ENCODE data around the gene MFAP5.

The MFAP5 gene

DNA sequence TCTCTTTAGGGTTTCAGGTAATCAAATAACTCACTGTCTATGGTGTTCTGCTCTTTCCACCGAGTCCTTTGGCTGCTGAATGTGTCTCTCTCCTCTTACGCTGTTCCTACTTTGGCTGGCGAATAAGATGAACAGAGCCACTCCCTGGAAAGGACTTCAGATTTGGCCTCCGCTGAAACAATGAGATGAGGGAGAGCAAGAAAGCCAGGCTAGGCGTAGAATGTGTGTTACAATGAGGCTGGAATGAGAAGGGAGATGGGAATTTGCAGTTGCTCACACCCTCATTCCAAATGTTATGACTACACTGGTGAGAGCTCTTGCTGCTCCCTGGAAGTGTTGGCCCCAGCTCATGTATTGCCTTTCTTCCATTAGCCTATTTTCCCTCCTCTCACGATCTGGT, at the start of gene MFAP5:
MFAP5 (minus strand) TSS at position 234 of the 400 bp plus-strand sequence. CDS start 722 bp downstream, outside the sequence.
- Histone ChIP-seq H3K27me3 (ENCODE audit: insufficient read depth, low read depth, severe bottlenecking) (no peaks in the 10 kb centered on the region), H3K9me3 (ENCODE audit: severe bottlenecking) (no peaks in the 10 kb centered on the region), H3K4me3 (ENCODE audit: low read depth, low read length) (no peak within 1 kb of the TSS), H3K36me3 (no peaks in the 10 kb centered on the region), H3K27ac (no peak within 1 kb of the TSS)
- DNase-seq = no peak
- TF ChIP-seq, protein P1, sequence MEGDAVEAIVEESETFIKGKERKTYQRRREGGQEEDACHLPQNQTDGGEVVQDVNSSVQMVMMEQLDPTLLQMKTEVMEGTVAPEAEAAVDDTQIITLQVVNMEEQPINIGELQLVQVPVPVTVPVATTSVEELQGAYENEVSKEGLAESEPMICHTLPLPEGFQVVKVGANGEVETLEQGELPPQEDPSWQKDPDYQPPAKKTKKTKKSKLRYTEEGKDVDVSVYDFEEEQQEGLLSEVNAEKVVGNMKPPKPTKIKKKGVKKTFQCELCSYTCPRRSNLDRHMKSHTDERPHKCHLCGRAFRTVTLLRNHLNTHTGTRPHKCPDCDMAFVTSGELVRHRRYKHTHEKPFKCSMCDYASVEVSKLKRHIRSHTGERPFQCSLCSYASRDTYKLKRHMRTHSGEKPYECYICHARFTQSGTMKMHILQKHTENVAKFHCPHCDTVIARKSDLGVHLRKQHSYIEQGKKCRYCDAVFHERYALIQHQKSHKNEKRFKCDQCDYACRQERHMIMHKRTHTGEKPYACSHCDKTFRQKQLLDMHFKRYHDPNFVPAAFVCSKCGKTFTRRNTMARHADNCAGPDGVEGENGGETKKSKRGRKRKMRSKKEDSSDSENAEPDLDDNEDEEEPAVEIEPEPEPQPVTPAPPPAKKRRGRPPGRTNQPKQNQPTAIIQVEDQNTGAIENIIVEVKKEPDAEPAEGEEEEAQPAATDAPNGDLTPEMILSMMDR (IDR thresholded peaks at IDR 0.05; ENCODE audit: low read depth, low read length) = no peak

DNA sequence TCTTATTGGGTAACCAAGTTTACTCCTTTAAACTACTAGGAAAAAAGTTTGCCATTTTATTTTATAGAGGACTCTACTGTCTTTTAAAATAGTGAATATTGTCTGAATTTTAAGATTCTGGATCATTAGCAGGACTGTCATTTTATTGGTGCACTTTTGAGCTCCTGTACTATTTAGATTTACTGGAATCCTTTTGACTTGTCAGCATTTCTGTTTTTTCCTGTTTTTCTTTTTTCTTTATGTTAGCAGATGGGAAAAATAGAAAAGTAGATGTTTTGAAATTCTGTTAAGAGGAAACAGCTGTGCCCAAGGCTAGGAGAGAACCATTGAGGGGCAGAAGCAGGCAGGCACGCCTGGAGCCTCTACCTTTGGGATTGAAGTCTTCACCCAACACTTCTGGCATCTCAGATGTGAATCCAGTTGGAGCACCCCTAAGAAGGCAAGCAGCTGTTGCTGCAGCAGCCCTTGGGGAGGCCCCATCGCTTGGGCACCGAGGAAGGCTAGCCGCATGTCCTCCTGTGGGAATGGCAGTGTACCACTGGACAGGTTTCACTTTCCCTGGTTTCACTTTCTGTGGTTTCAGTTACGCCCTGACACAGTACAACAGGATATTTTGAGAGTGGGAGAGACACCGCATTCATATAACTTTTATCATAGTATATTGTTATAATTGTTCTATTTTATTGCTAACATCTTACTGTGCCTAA, 46.7 kb upstream of the MFAP5 start:
- H3K9me3 ChIP-seq (ENCODE audit: severe bottlenecking) = no peaks in the 10 kb centered on the region
- peaks cover 6% of the 10 kb centered on the region for H3K36me3 ChIP-seq
- TF ChIP-seq, protein P1 (IDR thresholded peaks at IDR 0.05; ENCODE audit: low read depth, low read length) = no peak
- no peak overlapping the region for H3K27ac ChIP-seq
- no peak for DNase-seq
- no peaks in the 10 kb centered on the region for H3K27me3 ChIP-seq (ENCODE audit: insufficient read depth, low read depth, severe bottlenecking)
- no peak overlapping the region for H3K4me3 ChIP-seq (ENCODE audit: low read depth, low read length)

DNA sequence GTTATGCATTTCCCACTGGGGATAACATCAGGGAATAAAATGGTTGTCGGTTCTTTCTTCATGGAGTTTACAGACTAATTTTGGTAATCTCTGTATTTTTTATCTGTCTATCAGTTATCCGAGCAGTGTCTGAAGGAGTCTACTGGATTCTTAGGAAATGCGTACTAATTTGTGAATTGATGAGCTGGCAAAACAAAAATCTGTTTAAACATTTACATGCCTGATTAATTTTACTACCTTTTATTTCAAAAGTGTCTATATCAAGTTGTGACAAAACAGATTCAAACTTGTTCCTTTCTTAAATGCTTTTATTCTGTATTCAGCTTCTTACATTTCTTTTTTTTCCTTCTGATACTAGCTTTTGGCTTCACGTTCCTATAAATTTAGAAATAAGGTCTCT, 39.5 kb upstream of the MFAP5 start:
- no peak for DNase-seq
- Histone ChIP-seq H3K36me3 (peaks cover 17% of the 10 kb centered on the region), H3K4me3 (ENCODE audit: low read depth, low read length) (no peak overlapping the region), H3K27me3 (ENCODE audit: insufficient read depth, low read depth, severe bottlenecking) (no peaks in the 10 kb centered on the region), H3K9me3 (ENCODE audit: severe bottlenecking) (no peaks in the 10 kb centered on the region), H3K27ac (no peak overlapping the region)
- TF ChIP-seq, protein P1 (IDR thresholded peaks at IDR 0.05; ENCODE audit: low read depth, low read length) = no peak

DNA sequence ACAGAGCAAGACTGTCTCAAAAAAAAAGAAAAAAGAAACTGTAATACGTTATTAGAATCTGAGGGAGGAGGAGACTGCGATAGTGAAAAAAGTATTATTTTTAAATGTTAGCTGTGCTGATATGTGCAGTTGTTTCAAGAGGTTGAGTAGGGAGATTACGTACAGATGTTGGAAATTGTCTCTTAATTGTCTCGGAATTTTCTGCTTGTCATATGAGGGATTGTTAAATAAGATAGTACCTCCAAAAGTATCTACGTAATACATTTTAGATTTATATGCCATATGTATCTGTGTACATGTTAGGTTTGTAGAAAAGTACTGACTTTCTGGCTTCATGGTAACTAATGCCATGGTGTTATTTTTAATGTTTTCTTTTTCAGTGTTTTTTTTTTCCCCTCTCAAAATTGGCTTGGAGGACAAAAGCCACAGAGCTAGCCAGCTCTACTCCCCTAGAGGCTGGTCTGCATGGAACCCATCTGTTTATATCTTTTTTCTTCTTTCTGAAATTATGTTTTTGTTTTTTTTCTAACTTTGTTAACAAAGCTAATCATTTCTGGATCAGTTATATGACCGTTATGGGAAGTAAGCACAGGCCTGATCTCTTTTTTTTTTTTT, 38.5 kb upstream of the MFAP5 start:
- no peaks in the 10 kb centered on the region for H3K9me3 ChIP-seq (ENCODE audit: severe bottlenecking)
- no peak overlapping the region for H3K4me3 ChIP-seq (ENCODE audit: low read depth, low read length)
- peaks cover 17% of the 10 kb centered on the region for H3K36me3 ChIP-seq
- DNase-seq = no peak
- H3K27me3 ChIP-seq (ENCODE audit: insufficient read depth, low read depth, severe bottlenecking) = no peaks in the 10 kb centered on the region
- H3K27ac ChIP-seq = no peak overlapping the region
- TF ChIP-seq, protein P1 (IDR thresholded peaks at IDR 0.05; ENCODE audit: low read depth, low read length) = no peak

- Histone ChIP-seq H3K36me3 (peaks cover 17% of the 10 kb centered on the region), H3K4me3 (ENCODE audit: low read depth, low read length) (no peak overlapping the region), H3K27ac (no peak overlapping the region)
Measured at GRCh38 chr12:8699714-8700113, 37.1 kb upstream of the MFAP5 start.

More at GRCh38 chr12:8699714-8700113, 37.1 kb upstream of the MFAP5 start:
- TF ChIP-seq, protein P1 (IDR thresholded peaks at IDR 0.05; ENCODE audit: low read depth, low read length) = no peak
- no peaks in the 10 kb centered on the region for H3K27me3 ChIP-seq (ENCODE audit: insufficient read depth, low read depth, severe bottlenecking)
- H3K9me3 ChIP-seq (ENCODE audit: severe bottlenecking) = no peaks in the 10 kb centered on the region
- peak; percentile 28 for DNase-seq

Data from WERI-Rb-1 (cell line).